ENCODE measurements around the gene FBXL12.
A peak's percentile ranks its signal among the peaks of the same experiment; 100 is the strongest.
"Not testable (repeated sequence)": the region's sequence is repeated elsewhere in the genome, so short reads cannot be mapped to it uniquely, and the experiment has no call there.

FBXL12 gene

DNA sequence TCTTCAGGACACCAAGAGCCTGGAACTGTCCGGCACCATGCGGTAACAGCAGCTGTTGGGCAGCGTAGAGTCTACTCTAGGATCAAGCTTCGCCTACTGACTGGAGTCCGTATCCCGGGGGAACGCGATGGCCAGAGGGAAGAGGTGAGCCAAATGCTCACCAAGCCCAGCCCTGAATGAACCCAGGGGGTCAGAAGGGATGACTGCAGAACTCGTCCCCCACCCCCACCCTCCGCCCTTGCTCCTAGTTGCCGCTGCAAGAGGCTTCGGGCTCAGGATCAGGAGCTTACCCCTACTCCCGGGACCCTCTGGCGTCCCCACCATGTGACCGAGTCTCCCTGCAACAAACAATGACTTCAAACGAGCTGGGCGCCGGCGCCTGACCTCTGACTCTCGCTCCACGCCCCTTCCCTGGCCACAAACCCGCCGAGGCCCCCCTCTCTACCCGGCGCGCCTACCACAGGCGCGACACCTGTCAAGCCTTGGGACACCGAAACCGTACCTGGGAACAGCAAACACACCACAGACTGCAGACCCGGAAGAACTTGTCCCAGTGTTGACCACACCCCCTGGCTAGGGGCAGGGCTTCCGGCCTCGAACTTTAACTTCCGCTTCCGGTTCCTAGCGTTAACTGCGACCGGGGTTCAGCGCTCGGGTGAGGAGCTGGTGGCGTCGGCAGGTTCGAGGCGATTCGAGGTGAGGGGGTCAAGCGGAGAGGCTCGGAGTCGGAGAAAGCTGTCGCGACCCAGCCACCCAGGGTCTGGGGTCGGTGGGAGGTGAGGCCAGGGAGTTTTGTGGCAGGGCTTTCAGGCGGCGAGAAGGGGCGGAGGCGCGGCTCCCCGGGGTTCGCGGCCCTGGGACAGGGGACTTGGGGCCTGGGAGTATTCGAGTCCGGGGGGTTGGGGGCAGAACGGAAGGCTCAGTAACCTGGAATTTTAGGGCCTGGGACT, 8.7 kb upstream of the FBXL12 start, which contains the start of gene UBL5:
TSS of gene UBL5 (plus strand) at position 630 of the 950 bp plus-strand sequence. CDS start 420 bp downstream, outside the sequence.
- TF ChIP-seq, protein P1, sequence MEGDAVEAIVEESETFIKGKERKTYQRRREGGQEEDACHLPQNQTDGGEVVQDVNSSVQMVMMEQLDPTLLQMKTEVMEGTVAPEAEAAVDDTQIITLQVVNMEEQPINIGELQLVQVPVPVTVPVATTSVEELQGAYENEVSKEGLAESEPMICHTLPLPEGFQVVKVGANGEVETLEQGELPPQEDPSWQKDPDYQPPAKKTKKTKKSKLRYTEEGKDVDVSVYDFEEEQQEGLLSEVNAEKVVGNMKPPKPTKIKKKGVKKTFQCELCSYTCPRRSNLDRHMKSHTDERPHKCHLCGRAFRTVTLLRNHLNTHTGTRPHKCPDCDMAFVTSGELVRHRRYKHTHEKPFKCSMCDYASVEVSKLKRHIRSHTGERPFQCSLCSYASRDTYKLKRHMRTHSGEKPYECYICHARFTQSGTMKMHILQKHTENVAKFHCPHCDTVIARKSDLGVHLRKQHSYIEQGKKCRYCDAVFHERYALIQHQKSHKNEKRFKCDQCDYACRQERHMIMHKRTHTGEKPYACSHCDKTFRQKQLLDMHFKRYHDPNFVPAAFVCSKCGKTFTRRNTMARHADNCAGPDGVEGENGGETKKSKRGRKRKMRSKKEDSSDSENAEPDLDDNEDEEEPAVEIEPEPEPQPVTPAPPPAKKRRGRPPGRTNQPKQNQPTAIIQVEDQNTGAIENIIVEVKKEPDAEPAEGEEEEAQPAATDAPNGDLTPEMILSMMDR (conservative IDR thresholded peaks at IDR 0.05; ENCODE audit: low read length) = no peak
- DNase-seq (ENCODE audit: low read depth) = peak; percentile 76

DNA sequence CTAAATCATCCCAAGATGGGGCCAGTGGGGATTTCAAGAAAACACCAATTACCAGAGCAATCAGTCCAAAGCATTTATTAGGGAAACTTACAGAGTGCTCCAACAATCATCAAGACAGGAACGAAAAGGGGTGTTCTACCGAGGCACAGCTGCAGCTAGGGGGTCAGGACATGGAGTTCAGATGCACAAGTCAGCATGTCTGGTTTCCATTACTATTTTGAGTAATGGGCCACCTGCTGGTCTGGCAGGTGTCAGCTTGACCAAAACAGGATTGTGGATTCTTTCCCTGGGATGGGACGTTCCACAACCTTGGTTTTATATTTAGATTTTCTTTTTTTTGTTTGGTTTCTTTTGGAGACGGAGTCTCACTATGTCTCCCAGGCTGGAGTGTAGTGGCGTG, 4.9 kb upstream of the FBXL12 start:
- H3K4me3 ChIP-seq (ENCODE audit: low read length) = no peak overlapping the region
- TF ChIP-seq, protein P1 (conservative IDR thresholded peaks at IDR 0.05; ENCODE audit: low read length) = no peak
- DNase-seq (ENCODE audit: low read depth) = no peak

More for the DNA sequence above, 8.7 kb upstream of the FBXL12 start, which contains the start of gene UBL5:
- H3K4me3 ChIP-seq (ENCODE audit: low read length) = peak within 1 kb of the TSS; percentile 95

DNA sequence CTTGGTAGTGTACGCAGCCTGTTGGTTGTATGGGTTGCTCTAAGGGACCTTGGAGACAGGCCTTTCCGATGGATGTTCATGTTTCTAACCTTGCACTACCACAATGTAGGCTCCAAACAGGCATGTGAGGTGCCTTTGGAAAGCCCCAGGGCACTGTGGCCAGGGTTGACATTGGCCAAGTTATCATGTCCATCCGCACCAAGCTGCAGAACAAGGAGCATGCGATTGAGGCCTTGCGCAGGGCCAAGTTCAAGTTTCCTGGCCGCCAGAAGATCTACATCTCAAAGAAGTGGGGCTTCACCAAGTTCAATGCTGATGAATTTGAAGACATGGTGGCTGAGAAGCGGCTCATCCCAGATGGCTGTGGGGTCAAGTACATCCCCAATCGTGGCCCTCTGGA, 1.2 kb upstream of the FBXL12 start:
- not testable (repeated sequence) for DNase-seq (ENCODE audit: low read depth)
- H3K4me3 ChIP-seq (ENCODE audit: low read length) = peak overlapping the region; percentile 52

DNA sequence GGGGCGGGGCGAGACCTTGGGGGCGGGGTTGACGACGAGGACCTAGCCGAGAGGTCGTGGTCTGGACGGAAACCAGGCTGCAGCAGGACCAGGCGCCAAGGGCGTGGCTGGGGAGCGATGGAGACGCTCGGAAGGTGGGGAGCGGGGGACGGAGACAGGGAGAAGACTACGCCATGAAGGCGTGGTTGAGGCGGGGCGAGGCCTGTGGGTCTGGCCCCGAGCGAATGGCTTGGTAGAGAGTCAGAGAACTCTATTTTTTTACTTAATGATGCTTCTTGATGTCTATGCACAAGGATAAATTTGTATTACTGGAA, 674 bp upstream of the FBXL12 start:
- TF ChIP-seq, protein P1 (conservative IDR thresholded peaks at IDR 0.05; ENCODE audit: low read length) = no peak
- H3K4me3 ChIP-seq (ENCODE audit: low read length) = peak overlapping the region; percentile 52
- DNase-seq (ENCODE audit: low read depth) = no peak

DNA sequence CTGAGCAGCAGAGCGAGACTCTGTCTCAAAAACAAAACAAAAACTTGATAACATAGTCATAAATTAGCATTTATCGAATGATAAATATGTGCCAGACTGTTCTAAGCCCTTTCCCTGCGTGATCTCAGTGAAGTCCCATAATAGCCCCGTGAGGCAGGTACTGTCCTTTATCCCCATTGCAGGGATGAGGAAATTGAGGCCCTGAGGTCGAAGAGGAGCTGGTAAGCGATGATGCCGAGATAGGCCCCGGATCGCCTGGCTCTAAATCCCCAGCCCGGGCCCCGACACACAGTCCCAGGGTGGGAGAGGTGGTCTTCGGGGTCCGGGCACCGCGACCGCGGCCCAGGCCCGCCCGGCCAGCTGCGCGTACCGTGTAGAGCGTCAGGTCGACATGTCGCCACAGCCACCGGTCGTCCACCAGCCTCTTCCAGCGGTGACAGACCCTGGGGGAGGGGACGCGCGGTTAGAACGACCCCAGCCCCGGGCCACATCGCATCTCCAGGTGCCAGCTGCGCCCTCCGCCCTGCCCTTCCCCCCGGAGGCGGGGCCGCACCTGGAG, 625 bp downstream of the FBXL12 start:
- peak overlapping the region; percentile 97 for H3K4me3 ChIP-seq (ENCODE audit: low read length)
- DNase-seq (ENCODE audit: low read depth) = no peak
- TF ChIP-seq, protein P1 (conservative IDR thresholded peaks at IDR 0.05; ENCODE audit: low read length) = no peak

DNA sequence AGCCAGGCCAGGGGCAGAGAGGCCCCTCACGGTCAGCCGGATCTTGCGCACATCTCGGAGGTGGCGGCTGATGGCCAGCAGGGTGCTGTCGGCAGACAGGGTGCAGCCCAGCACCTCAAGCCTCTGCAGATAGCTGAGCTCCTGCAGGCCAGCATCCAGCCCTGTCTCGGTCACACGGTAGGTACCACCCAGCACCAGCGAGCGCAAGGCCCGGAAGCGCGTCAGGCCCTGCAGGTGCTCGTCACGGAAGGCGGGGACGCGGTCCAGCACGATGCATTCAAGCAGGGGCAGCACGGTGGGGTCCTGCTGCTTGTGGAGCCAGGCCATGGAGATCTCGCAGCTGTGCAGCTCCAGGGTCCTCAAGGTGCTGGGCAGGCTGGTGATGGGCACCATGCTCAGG, 7.7 kb downstream of the FBXL12 start:
- no peak overlapping the region for H3K4me3 ChIP-seq (ENCODE audit: low read length)
- TF ChIP-seq, protein P1 (conservative IDR thresholded peaks at IDR 0.05; ENCODE audit: low read length) = no peak
- DNase-seq (ENCODE audit: low read depth) = no peak

DNA sequence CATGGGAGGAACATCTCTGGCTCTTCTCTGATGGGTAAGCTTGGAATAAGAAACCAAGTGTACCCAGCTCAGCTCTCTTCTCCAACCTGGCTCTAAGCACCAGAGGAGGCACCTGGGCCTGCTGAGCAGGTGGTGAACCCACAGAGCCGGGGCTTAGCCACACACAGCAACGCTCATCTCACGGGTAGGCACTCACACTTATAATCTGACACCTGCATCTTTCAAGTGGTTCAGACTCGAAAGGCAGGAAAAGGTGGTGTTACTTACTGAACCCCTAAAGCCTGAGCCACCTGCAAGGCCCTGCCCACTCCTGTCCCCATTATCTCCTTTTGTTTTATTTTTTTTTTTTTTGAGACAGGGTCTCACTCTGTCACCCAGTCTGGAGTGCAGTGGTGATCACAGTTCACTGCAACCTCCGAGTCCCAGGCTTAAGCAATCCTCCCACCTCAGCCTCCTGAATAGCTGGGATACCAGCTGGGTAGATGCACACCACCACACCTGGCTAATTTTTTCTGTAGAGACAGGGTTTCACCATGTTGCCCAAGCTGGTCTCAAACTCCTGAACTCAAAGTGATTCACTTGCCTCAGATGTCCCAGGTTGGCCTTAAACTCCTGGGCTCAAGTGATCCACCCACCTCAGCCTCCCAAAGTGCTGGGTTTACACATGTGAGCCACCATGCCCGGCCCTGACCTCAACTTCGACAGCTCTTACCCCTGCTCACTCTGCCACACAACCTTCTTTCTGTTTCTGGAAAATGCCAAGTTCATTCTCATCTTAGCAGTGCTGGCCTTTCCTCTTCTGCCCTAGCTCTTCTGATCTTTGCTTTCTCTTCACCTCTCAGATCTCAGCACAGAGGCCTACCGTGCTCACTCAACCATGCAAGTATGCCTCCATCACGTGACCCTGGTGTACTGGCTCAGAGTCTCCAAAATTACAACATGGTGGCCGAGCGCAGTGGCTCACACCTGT, 9.7 kb downstream of the FBXL12 start:
- TF ChIP-seq, protein P1 (conservative IDR thresholded peaks at IDR 0.05; ENCODE audit: low read length) = no peak
- H3K4me3 ChIP-seq (ENCODE audit: low read length) = no peak overlapping the region
- DNase-seq (ENCODE audit: low read depth) = no peak
